ENCODE data around the gene SCD5.

- TF ChIP-seq EP300 (IDR thresholded peaks at IDR 0.05), result no peak
- no peak for TF ChIP-seq RCOR1 (IDR thresholded peaks at IDR 0.05; ENCODE audit: low read depth, low read length)
- TF ChIP-seq, protein P1, sequence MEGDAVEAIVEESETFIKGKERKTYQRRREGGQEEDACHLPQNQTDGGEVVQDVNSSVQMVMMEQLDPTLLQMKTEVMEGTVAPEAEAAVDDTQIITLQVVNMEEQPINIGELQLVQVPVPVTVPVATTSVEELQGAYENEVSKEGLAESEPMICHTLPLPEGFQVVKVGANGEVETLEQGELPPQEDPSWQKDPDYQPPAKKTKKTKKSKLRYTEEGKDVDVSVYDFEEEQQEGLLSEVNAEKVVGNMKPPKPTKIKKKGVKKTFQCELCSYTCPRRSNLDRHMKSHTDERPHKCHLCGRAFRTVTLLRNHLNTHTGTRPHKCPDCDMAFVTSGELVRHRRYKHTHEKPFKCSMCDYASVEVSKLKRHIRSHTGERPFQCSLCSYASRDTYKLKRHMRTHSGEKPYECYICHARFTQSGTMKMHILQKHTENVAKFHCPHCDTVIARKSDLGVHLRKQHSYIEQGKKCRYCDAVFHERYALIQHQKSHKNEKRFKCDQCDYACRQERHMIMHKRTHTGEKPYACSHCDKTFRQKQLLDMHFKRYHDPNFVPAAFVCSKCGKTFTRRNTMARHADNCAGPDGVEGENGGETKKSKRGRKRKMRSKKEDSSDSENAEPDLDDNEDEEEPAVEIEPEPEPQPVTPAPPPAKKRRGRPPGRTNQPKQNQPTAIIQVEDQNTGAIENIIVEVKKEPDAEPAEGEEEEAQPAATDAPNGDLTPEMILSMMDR (IDR thresholded peaks at IDR 0.05), result no peak
- no peak for TF ChIP-seq EHMT2 (IDR thresholded peaks at IDR 0.05; ENCODE audit: low read depth)
- no peak for TF ChIP-seq RAD21 (conservative IDR thresholded peaks at IDR 0.05 in 1 of 2, IDR thresholded peaks at IDR 0.05 in 1 of 2)
- TF ChIP-seq JUN (IDR thresholded peaks at IDR 0.05), result no peak
- TF ChIP-seq REST (IDR thresholded peaks at IDR 0.05), result no peak
- no peak for TF ChIP-seq JUNB (IDR thresholded peaks at IDR 0.05)
- no peak for TF ChIP-seq CHD4 (IDR thresholded peaks at IDR 0.05; ENCODE audit: borderline replicate concordance)
- no peak for TF ChIP-seq SMC3 (IDR thresholded peaks at IDR 0.05)
- no peak for TF ChIP-seq POLR2A (IDR thresholded peaks at IDR 0.05; ENCODE audit: low read length)
Observed at GRCh38 chr4:82797405-82798111, 1.0 kb downstream of the SCD5 start.

Data from A549 (cell line).